Endometrial microvascular endothelial cells (primary cell): Measurements from ENCODE around the gene THAP4. TPM values are rescaled to one million over a fixed set of nuclear protein-coding genes. Genes with fewer than 3 reads are reported as not detected.
"Not testable (repeated sequence)": the region's sequence is repeated elsewhere in the genome, so short reads cannot be mapped to it uniquely, and the experiment has no call there.

Experiments used
- in situ Hi-C: cut with HindIII; loops from 2 replicates; pipeline ENCODE4 v1.10.0; 2017; ENCODE audit warnings: low sequenced_read_pairs, low pct_unique_long_range_greater_than_20kb; ENCODE audit errors: inconsistent ontology term
- total RNA-seq: library from RNA; depleted of rRNA; stranded (reverse); fragments of >200 nt; gene quantifications from one replicate; pipeline ENCODE4 v1.2.3, GENCODE V29; 2015; ENCODE audit errors: inconsistent ontology term

The THAP4 gene
- total RNA-seq, 1 donor from 2014 or later: 47.6 TPM

- in situ Hi-C loops: no loop called here
These were observed 39.4 kb downstream of the THAP4 start for GRCh38 chr2:241597561-241597960.

- in situ Hi-C loops: no loop called here
These were observed 41.3 kb downstream of the THAP4 start for GRCh38 chr2:241595600-241596140.

- in situ Hi-C loops: no loop called here
These were observed 43.7 kb downstream of the THAP4 start for GRCh38 chr2:241593271-241593670.

- in situ Hi-C loops: no loop called here
These were observed 44.7 kb downstream of the THAP4 start for GRCh38 chr2:241592126-241592845.

- in situ Hi-C loops: not testable (repeated sequence)
These were observed 46.2 kb downstream of the THAP4 start for GRCh38 chr2:241590496-241591455.

DNA sequence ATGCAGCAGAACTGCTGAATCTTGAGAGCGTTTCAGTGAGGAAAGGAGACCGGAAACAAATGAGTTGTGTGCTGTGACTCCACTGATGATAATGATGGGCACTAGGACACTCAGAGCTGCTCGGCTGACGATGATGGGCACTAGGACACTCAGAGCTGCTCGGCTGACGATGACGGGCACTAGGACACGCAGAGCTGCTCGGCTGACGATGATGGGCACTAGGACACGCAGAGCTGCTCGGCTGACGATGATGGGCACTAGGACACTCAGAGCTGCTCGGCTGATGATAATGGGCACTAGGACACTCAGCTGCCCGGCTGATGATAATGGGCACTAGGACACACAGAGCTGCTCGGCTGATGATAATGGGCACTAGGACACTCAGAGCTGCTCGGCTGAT, 47.1 kb downstream of the THAP4 start:
- in situ Hi-C loops: not testable (repeated sequence)

GRCh38 chr2:241586564-241587264, 50.2 kb downstream of the THAP4 start:
- in situ Hi-C loops: no loop called here

- in situ Hi-C loops: no loop called here
These were observed 52.5 kb downstream of the THAP4 start for GRCh38 chr2:241584436-241584835.

DNA sequence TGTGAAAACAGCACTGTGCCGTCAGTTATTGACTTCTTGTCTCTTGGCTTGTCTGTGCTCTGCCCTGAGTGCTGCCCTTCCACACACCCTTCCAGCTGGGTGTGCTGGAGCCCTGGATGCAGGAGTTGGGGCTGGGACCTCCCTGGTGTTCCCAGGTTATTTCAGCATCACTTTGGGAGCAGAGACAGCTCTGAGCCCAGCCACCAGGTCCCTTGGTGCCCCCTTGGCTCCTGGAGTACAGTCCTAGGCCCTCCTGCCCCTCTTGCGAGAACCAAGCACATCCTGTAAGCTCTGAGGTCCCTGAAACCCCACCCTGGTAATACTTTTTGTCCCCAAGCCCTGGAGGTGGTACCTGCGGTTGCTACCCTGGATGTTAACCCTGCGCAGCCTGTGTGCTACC, 54.2 kb downstream of the THAP4 start:
- in situ Hi-C loops: no loop called here

DNA sequence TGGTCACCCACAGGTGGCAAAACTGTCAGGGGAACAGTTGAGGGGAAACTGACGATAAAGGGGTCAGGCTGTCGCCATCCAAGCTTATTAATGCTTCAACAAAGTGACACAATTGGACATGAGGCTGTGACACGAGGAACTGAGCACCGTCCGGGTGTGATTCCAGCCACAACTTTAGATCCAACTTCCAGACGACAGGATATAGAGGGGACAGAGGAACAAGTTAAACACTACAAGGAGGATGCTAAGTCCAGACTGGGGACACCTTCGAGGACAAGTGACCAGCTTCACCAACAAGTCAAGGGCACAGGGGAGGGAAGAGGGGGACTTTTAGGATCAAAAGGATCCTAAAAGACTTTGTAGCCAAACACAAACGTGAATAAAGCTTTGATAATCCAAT, 54.6 kb downstream of the THAP4 start:
- in situ Hi-C loops: no loop called here

DNA sequence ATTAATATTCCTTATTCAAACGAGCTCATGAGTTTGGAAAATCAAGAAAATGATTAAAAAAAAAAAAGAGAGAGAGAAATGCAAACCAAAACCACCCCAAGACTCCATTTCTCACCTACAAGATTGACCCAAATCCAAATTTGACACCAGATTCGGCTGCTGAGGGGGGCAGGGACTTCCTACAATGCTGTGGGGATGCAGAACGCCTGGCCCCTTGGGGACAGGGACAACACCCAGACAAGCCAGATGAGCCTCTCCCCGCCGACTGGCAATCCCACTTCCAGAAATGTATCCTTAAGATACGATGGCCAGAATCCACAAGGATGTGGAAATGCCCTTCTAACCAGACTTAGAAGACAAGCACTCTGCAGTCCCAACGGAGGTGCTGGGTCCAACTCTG, 57.7 kb downstream of the THAP4 start:
- in situ Hi-C loops: no loop called here

DNA sequence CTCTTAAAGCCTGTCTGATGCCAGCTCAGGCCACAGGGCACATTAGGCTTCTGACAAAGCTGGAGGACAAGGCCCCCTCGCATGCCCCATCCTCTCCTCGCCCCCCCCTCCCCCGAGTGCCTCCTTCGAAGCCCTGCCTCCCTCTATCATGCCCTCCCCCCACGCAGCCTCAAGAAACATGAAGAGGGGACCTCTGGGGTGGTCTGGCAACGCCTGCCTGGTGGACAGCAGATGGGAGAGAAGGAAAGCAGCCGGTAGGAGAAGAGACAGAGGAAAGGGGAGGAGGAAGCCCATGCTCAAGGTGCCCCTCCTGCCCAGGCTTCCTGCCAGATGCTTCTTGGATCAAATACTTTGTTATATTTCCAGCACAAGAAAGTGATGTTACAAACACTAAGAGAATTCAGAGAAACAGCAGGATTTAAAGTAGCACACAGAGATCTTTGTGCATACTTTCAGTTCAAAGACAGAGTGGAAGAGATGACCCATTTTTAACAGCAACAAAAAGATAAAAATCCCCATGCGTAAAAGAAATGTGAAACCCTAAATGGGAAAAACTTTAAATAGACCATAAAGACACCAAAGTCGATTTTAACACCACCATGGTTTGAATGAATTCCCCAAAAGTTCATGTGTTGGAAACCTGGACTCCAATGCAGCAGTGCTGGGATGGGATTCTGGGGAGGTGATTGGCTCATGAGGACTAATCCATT, 59.4 kb downstream of the THAP4 start:
- in situ Hi-C loops: no loop called here

DNA sequence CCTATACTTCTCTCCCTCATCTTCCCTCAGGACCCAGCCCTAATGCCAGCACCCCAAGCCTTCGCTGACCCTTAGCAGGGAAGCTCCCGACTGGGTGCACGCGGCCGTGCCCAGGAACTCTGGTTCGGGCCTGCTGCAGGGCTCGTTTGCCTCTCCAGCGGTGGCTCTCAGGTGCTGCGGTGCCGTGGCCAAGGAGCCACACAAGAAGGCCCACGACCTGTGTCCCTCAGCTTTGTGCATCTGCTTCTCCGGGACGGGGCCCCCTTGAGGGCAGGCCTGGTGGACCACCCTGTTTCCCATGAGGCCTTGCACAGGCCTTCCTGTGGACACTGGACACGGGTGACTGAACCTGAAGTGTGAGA, 60.7 kb downstream of the THAP4 start:
- in situ Hi-C loops: no loop called here

DNA sequence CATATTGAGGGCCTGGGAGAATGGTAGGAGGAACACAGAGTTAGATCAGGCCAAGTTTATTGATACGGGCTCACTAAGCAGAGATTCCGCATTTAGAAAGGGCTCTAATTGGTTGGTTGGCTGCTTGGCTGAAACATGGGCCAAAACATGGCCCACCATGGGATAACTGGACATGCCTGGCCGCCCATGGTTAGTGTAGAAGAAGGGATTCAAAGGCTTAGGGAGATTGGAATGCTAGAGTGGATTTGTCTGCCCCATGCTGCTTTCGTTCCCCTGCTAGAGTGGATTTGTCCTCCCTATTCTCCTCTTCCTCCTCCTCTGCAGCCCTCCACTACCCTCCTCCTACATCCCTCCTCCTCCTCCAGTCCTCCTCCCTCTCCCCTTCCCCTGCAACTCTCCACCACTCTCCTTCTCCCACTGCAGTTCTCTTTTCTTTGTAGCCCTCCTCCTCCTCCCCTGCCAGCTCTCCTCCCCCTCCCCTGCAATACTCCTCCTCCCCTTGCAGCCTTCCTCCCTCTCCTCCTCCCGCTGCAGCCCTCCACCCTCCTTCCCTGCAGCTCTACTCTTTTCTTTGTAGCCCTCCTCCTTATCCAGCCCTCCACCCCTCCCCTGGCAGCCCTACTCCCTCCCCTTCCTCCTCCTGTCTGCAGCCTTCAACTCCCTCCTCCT, 61.2 kb downstream of the THAP4 start:
- in situ Hi-C loops: no loop called here

DNA sequence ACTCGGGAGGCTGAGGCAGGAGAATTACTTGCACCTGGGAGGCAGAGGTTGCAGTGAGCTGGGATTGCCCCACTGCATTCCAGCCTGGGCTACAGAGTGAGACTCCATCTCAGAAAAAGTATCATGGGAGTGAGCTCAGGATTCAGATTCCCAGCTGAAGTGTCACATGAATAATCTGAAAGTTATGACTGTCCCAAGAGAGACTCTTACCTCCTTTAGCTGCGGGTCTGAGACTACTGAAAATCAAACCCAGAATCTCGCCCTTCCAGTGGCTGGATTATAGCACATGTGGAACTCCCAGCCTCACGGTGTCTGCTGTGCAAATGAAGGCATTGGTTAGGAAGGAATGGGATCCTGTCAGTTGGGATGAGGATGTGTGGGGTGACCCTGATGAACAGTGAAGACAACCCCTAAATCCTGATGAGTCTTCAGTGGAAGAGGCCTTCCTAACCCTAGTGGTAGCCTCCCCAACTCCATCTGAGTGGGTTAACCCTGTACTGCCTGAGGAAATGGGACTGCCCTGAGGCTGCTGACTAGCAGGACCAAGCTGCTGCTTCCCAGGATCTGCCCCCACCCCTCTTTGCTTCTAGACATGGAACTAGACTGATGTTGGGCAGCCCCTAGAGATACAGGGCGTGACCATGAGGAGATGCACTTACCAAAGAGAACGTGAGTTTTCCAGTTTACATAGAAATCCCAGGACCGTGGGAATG, 61.9 kb downstream of the THAP4 start:
- in situ Hi-C loops: no loop called here

- in situ Hi-C loops: no loop called here
These were observed 63.2 kb downstream of the THAP4 start for GRCh38 chr2:241573741-241574140.

GRCh38 chr2:241572915-241573651, 63.9 kb downstream of the THAP4 start:
- in situ Hi-C loops: not testable (repeated sequence)
